Smooth muscle cell (in vitro differentiated cells): Measurements from ENCODE around the gene MIGA1. TPM values are rescaled to one million over a fixed set of nuclear protein-coding genes. Genes with fewer than 3 reads are reported as not detected.

Experiments used
- DNase-seq: peaks from one replicate; lab custom pipeline; 2025; ENCODE audit not compliant: unreplicated experiment; lab: John Stamatoyannopoulos, UW
- H2AFZ ChIP-seq: fragments of 200-600 bp; sonication (generic); 2 replicates; pipeline ENCODE4 v1.6.0; 2016; ENCODE audit warnings: antibody characterized with exemption, low read depth, mild to moderate bottlenecking
- H3F3A ChIP-seq: fragments of 200-600 bp; sonication (generic); 2 replicates; pipeline ENCODE4 v1.6.0; 2017; ENCODE audit warnings: antibody characterized with exemption, low read depth
- H3K27ac ChIP-seq: fragments of 200-600 bp; sonication (generic); 2 replicates; pipeline ENCODE4 v1.5.1; 2016; ENCODE audit warnings: low read depth, mild to moderate bottlenecking
- H3K27me3 ChIP-seq: fragments of 200-600 bp; sonication (generic); 2 replicates; pipeline ENCODE4 v1.6.1; 2016; ENCODE audit warnings: low read depth, mild to moderate bottlenecking
- H3K36me3 ChIP-seq: fragments of 200-600 bp; sonication (generic); 2 replicates; pipeline ENCODE4 v1.5.1; 2016; ENCODE audit warnings: low read depth
- H3K4me1 ChIP-seq: fragments of 200-600 bp; sonication (generic); 2 replicates; pipeline ENCODE4 v1.5.1; 2016; ENCODE audit warnings: low read depth
- H3K4me2 ChIP-seq: fragments of 200-600 bp; sonication (generic); 2 replicates; pipeline ENCODE4 v1.6.0; 2016; ENCODE audit warnings: mild to moderate bottlenecking
- H3K4me3 ChIP-seq: fragments of 200-600 bp; sonication (generic); 2 replicates; pipeline ENCODE4 v1.5.1; 2016; ENCODE audit warnings: mild to moderate bottlenecking
- H3K79me2 ChIP-seq: fragments of 200-600 bp; sonication (generic); 2 replicates; pipeline ENCODE4 v1.6.0; 2016; ENCODE audit warnings: low read depth, mild to moderate bottlenecking
- H3K9ac ChIP-seq: fragments of 200-600 bp; sonication (generic); 2 replicates; pipeline ENCODE4 v1.6.0; 2016; ENCODE audit warnings: low read depth
- H3K9me3 ChIP-seq: fragments of 200-600 bp; sonication (generic); replicated peaks from 2 replicates; pipeline ENCODE4 v1.5.1; 2016; ENCODE audit warnings: low read depth
- H4K20me1 ChIP-seq: fragments of 200-600 bp; sonication (generic); 2 replicates; pipeline ENCODE4 v1.6.0; 2016; ENCODE audit warnings: low read depth
- WGBS: methylation state at CpG from one replicate; pipeline ENCODE4 v1.1.7; 2016; ENCODE audit warnings: low lambda C conversion rate; 5-methylcytosine and 5-hydroxymethylcytosine counted together
- polyA plus RNA-seq: library from polyadenylated mRNA; unstranded; fragments of >200 nt; fragmentation: Nextera tagmentation; extraction: Ambion mirVana; gene quantifications from 2 replicates; pipeline ENCODE4 v1.2.1, GENCODE V29; 2016
- total RNA-seq: library from RNA; depleted of rRNA; stranded (reverse); fragments of >200 nt; gene quantifications from 2 replicates; pipeline ENCODE4 v1.2.3, GENCODE V29; 2014
- TF ChIP-seq, protein P1 (sequence below): fragments of 200-600 bp; sonication (generic); IDR thresholded peaks from 2 replicates; pipeline ENCODE4 v1.5.1; 2017; ENCODE audit warnings: borderline replicate concordance, mild to moderate bottlenecking, antibody characterized with exemption; ENCODE audit not compliant: insufficient read depth, poor library complexity, severe bottlenecking

The MIGA1 gene
- total and polyA plus RNA-seq, 2 experiments from 2014 or later = 6.6 to 22.7 TPM

DNA sequence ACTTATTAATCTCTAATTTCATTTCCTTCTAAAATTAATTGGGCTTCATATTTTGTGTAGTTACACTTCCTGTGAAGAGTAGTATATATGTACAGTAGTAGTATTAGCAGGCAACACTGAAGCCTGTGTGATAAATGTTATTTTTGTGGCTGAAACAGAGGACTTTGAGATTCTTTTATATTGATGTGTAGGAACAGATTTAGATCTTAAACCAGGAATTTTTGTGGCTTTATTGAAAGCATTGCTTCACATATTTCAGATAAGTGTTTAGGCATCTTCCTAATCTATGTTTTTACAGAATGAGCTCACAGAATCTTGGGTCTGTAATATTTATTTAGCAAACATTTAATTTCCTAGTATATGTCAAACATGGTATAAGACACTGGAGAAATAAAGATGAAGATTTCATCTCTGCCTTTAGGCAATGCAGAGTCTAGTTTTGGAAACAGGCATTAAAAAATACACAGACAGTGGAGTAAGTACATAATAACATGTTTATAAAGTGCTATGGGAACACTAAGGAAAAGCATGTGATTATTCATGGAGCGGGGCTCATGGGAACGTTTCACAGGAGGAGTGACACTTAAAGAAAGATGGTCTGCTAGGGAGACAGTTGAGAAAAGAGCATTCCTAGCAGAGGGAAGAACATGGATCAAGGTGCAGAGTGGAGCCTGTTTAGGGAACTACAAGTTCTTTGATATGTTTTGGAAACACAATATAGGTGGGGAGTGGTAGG is 52.7 kb downstream of the MIGA1 start:
- no peaks in the 10 kb centered on the region for H3K36me3 ChIP-seq

DNA sequence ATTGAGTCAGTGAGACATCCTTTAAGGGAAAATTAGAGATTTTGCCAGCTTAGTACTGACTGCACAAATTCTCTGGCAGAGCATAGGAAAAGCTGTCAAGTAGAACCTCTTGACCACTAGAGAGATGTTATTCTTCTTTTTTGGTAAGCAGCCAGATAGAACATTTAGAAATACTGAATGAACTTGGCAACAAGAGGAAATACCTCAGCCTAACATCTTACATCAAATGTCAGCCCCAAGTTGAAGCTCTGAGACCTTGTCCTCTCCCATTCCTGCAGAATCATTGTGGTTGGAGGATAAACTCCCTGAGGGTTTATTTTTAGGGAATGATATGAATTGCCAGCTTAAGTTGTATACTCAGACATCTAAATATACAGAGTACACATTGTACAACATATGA is 53.5 kb downstream of the MIGA1 start:
- peak overlapping the region; percentile 70 for H3K27ac ChIP-seq
- H3K9ac ChIP-seq = peak overlapping the region; percentile 16
- H3K4me2 ChIP-seq = peak overlapping the region; percentile 19
- H3K36me3 ChIP-seq = no peaks in the 10 kb centered on the region
- DNase-seq = no peak
- TF ChIP-seq, protein P1, sequence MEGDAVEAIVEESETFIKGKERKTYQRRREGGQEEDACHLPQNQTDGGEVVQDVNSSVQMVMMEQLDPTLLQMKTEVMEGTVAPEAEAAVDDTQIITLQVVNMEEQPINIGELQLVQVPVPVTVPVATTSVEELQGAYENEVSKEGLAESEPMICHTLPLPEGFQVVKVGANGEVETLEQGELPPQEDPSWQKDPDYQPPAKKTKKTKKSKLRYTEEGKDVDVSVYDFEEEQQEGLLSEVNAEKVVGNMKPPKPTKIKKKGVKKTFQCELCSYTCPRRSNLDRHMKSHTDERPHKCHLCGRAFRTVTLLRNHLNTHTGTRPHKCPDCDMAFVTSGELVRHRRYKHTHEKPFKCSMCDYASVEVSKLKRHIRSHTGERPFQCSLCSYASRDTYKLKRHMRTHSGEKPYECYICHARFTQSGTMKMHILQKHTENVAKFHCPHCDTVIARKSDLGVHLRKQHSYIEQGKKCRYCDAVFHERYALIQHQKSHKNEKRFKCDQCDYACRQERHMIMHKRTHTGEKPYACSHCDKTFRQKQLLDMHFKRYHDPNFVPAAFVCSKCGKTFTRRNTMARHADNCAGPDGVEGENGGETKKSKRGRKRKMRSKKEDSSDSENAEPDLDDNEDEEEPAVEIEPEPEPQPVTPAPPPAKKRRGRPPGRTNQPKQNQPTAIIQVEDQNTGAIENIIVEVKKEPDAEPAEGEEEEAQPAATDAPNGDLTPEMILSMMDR = no peak
- no peaks in the 10 kb centered on the region for H3K79me2 ChIP-seq
- H4K20me1 ChIP-seq = no peaks in the 10 kb centered on the region
- H3F3A ChIP-seq = peaks cover 8% of the 10 kb centered on the region
- no peaks in the 10 kb centered on the region for H3K9me3 ChIP-seq
- H3K4me1 ChIP-seq = peaks cover 6% of the 10 kb centered on the region
- H3K4me3 ChIP-seq = no peak overlapping the region
- H2AFZ ChIP-seq = no peak overlapping the region
- H3K27me3 ChIP-seq = no peaks in the 10 kb centered on the region

More for the DNA sequence above, 52.7 kb downstream of the MIGA1 start:
- TF ChIP-seq, protein P1 = no peak
- Histone ChIP-seq H3K27ac (peak overlapping the region; percentile 70), H3K9me3 (no peaks in the 10 kb centered on the region), H3K27me3 (no peaks in the 10 kb centered on the region), H3K4me2 (peak overlapping the region; percentile 19), H4K20me1 (no peaks in the 10 kb centered on the region), H3F3A (peaks cover 8% of the 10 kb centered on the region), H3K79me2 (no peaks in the 10 kb centered on the region), H3K4me1 (peaks cover 6% of the 10 kb centered on the region), H3K4me3 (no peak overlapping the region), H2AFZ (no peak overlapping the region), H3K9ac (peak overlapping the region; percentile 16)
- WGBS = 54% methylated on average over 2 of the region's 2 CpGs
- no peak for DNase-seq

DNA sequence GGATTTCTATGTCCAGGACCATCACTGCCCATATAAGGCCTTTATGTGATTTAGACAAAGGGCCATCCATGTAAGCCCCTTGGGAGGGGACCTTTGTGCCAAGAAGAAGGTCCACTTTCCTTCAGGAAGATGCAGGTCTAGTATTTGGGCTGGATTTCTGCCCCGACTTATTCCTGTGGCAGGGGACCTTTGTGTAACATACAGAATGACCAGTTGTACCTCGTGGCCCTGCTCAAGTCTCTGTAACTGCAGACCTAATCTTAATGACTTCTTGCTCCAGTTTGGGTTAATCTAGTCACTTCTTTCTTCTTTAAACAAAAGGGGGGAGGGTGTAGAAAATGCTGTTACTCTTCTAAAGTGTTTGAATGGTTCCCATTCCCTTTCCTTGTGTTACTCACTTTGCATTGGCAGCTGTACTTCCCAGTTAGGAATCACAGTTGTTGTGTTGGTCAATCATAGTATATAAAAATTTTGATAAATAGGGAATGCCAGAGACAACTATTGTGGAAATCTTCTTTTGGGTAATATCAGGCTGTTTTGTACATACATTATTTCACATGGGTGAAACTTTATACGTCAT is 54.2 kb downstream of the MIGA1 start:
- peaks cover 6% of the 10 kb centered on the region for H3K4me1 ChIP-seq
- H3K4me2 ChIP-seq = no peak overlapping the region
- H3K4me3 ChIP-seq = no peak overlapping the region
- no peak for DNase-seq
- peaks cover 8% of the 10 kb centered on the region for H3F3A ChIP-seq
- no peaks in the 10 kb centered on the region for H3K9me3 ChIP-seq
- H3K9ac ChIP-seq = no peak overlapping the region
- TF ChIP-seq, protein P1 = no peak
- no peaks in the 10 kb centered on the region for H3K27me3 ChIP-seq
- H3K36me3 ChIP-seq = no peaks in the 10 kb centered on the region
- H4K20me1 ChIP-seq = no peaks in the 10 kb centered on the region
- H2AFZ ChIP-seq = no peak overlapping the region
- H3K79me2 ChIP-seq = no peaks in the 10 kb centered on the region
- WGBS = 76% methylated on average over 3 of the region's 3 CpGs
- H3K27ac ChIP-seq = peak overlapping the region; percentile 70
